ENCODE data around the gene NRIP3.
A peak's percentile ranks its signal among the peaks of the same experiment; 100 is the strongest.

NRIP3 gene

GRCh38 chr11:9004183-9004926 lies 554 bp upstream of the NRIP3 start:
- ATAC-seq = peak; percentile 12
- TF ChIP-seq ZC3H10 (CRISPR knock-in tag; IDR thresholded peaks at IDR 0.05) (no peak), BACH2 (CRISPR knock-in tag; IDR thresholded peaks at IDR 0.05; ENCODE audit: borderline replicate concordance) (no peak), SNAI2 (CRISPR knock-in tag; IDR thresholded peaks at IDR 0.05) (no peak), ZNF8 (CRISPR knock-in tag; IDR thresholded peaks at IDR 0.05) (no peak), ZFP3 (CRISPR knock-in tag; IDR thresholded peaks at IDR 0.05) (no peak), ESRRG (CRISPR knock-in tag; IDR thresholded peaks at IDR 0.05) (no peak), ARNTL (CRISPR knock-in tag; IDR thresholded peaks at IDR 0.05; ENCODE audit: borderline replicate concordance, low read depth) (no peak), PATZ1 (CRISPR knock-in tag; IDR thresholded peaks at IDR 0.05; ENCODE audit: borderline replicate concordance) (no peak), ZNF565 (CRISPR knock-in tag; conservative IDR thresholded peaks at IDR 0.05; ENCODE audit: low read depth) (no peak), ZFP30 (CRISPR knock-in tag; IDR thresholded peaks at IDR 0.05) (no peak), OSR1 (CRISPR knock-in tag; IDR thresholded peaks at IDR 0.05) (no peak), ISL1 (CRISPR knock-in tag; IDR thresholded peaks at IDR 0.05) (no peak), TOX (CRISPR knock-in tag; IDR thresholded peaks at IDR 0.05; ENCODE audit: borderline replicate concordance) (no peak), PPARA (CRISPR knock-in tag; IDR thresholded peaks at IDR 0.05; ENCODE audit: borderline replicate concordance) (no peak), CSRNP3 (CRISPR knock-in tag; IDR thresholded peaks at IDR 0.05) (no peak), CREB5 (CRISPR knock-in tag; IDR thresholded peaks at IDR 0.05; ENCODE audit: low read depth) (no peak)

GRCh38 chr11:9002920-9003572 lies 755 bp downstream of the NRIP3 start:
- no peak for TF ChIP-seq ZC3H10 (CRISPR knock-in tag; IDR thresholded peaks at IDR 0.05)
- no peak for TF ChIP-seq ESRRG (CRISPR knock-in tag; IDR thresholded peaks at IDR 0.05)
- no peak for TF ChIP-seq TCF4 (CRISPR knock-in tag; IDR thresholded peaks at IDR 0.05; ENCODE audit: borderline replicate concordance)
- no peak for TF ChIP-seq PPARA (CRISPR knock-in tag; IDR thresholded peaks at IDR 0.05; ENCODE audit: borderline replicate concordance)
- no peak for TF ChIP-seq RARB (CRISPR knock-in tag; IDR thresholded peaks at IDR 0.05)
- TF ChIP-seq ZFP30 (CRISPR knock-in tag; IDR thresholded peaks at IDR 0.05) = no peak
- TF ChIP-seq SNAI2 (CRISPR knock-in tag; IDR thresholded peaks at IDR 0.05) = no peak
- TF ChIP-seq ZNF8 (CRISPR knock-in tag; IDR thresholded peaks at IDR 0.05) = no peak
- no peak for TF ChIP-seq OSR1 (CRISPR knock-in tag; IDR thresholded peaks at IDR 0.05)
- no peak for ATAC-seq

- TF ChIP-seq ZC3H10 (CRISPR knock-in tag; IDR thresholded peaks at IDR 0.05) = no peak
- no peak for TF ChIP-seq SNAI2 (CRISPR knock-in tag; IDR thresholded peaks at IDR 0.05)
- no peak for TF ChIP-seq ZFP30 (CRISPR knock-in tag; IDR thresholded peaks at IDR 0.05)
- TF ChIP-seq ARNTL (CRISPR knock-in tag; IDR thresholded peaks at IDR 0.05; ENCODE audit: borderline replicate concordance, low read depth) = no peak
- no peak for TF ChIP-seq TCF4 (CRISPR knock-in tag; IDR thresholded peaks at IDR 0.05; ENCODE audit: borderline replicate concordance)
- no peak for TF ChIP-seq CREB5 (CRISPR knock-in tag; IDR thresholded peaks at IDR 0.05; ENCODE audit: low read depth)
- peak; percentile 55 for ATAC-seq
Measured at GRCh38 chr11:9001736-9002135, 2.1 kb downstream of the NRIP3 start.

- no peak for ATAC-seq
- TF ChIP-seq ESRRG (CRISPR knock-in tag; IDR thresholded peaks at IDR 0.05) = no peak
- no peak for TF ChIP-seq CSDC2 (CRISPR knock-in tag; IDR thresholded peaks at IDR 0.05)
- no peak for TF ChIP-seq CSRNP3 (CRISPR knock-in tag; IDR thresholded peaks at IDR 0.05)
- no peak for TF ChIP-seq ZFP30 (CRISPR knock-in tag; IDR thresholded peaks at IDR 0.05)
- TF ChIP-seq ZC3H10 (CRISPR knock-in tag; IDR thresholded peaks at IDR 0.05) = no peak
- TF ChIP-seq TOX (CRISPR knock-in tag; IDR thresholded peaks at IDR 0.05; ENCODE audit: borderline replicate concordance) = no peak
Measured at GRCh38 chr11:8998017-8998416, 5.8 kb downstream of the NRIP3 start.
